HL-60 (cell line): ENCODE measurements around the gene CAMK1D.

ENCODE experiments used
- GABPA ChIP-seq: IDR thresholded peaks from 2 replicates; pipeline ENCODE4 v1.6.1; 2012; ENCODE audit warnings: low read depth
- REST ChIP-seq: IDR thresholded peaks from 2 replicates; pipeline ENCODE4 v1.6.1; 2012; ENCODE audit warnings: low read depth; ENCODE audit not compliant: insufficient replicate concordance
- TF ChIP-seq, protein P1 (sequence below): IDR thresholded peaks from one replicate; pipeline ENCODE4 v1.5.1; 2011; ENCODE audit warnings: low read length, control low read depth, inconsistent platforms; ENCODE audit not compliant: insufficient read depth

- TF ChIP-seq, protein P1, sequence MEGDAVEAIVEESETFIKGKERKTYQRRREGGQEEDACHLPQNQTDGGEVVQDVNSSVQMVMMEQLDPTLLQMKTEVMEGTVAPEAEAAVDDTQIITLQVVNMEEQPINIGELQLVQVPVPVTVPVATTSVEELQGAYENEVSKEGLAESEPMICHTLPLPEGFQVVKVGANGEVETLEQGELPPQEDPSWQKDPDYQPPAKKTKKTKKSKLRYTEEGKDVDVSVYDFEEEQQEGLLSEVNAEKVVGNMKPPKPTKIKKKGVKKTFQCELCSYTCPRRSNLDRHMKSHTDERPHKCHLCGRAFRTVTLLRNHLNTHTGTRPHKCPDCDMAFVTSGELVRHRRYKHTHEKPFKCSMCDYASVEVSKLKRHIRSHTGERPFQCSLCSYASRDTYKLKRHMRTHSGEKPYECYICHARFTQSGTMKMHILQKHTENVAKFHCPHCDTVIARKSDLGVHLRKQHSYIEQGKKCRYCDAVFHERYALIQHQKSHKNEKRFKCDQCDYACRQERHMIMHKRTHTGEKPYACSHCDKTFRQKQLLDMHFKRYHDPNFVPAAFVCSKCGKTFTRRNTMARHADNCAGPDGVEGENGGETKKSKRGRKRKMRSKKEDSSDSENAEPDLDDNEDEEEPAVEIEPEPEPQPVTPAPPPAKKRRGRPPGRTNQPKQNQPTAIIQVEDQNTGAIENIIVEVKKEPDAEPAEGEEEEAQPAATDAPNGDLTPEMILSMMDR, result no peak
- TF ChIP-seq GABPA (no peak), REST (no peak)
Observed at GRCh38 chr10:12396567-12396966, 47.2 kb downstream of the CAMK1D start.
